NCI-H226 (cell line): ENCODE measurements around the gene TMOD1.
"Not testable (repeated sequence)": the region's sequence is repeated elsewhere in the genome, so short reads cannot be mapped to it uniquely, and the experiment has no call there.

Source experiments
- DNase-seq: peaks from one replicate; pipeline ENCODE4 v3.0.0-alpha.2; 2015

Gene TMOD1

GRCh38 chr9:97501177-97501971 is at the start of gene TMOD1:
TMOD1 (plus strand) TSS chr9:97501666; CDS start chr9:97524189, 22,523 bp downstream.
- peak; percentile 49 for DNase-seq

GRCh38 chr9:97453573-97453972 is 47.9 kb upstream of the TMOD1 start:
- DNase-seq = not testable (repeated sequence)

- not testable (repeated sequence) for DNase-seq
Measured at GRCh38 chr9:97456841-97457240, 44.6 kb upstream of the TMOD1 start.

GRCh38 chr9:97459326-97459725 is 42.1 kb upstream of the TMOD1 start:
- DNase-seq = no peak

GRCh38 chr9:97462159-97462558 is 39.3 kb upstream of the TMOD1 start:
- no peak for DNase-seq

- DNase-seq = no peak
Measured at GRCh38 chr9:97462914-97463313, 38.6 kb upstream of the TMOD1 start.

GRCh38 chr9:97468658-97469448 is 32.6 kb upstream of the TMOD1 start:
- DNase-seq = peak; percentile 13

GRCh38 chr9:97470076-97470475 is 31.4 kb upstream of the TMOD1 start:
- no peak for DNase-seq

- DNase-seq = no peak
Measured at GRCh38 chr9:97473717-97474116, 27.7 kb upstream of the TMOD1 start.

- DNase-seq = no peak
Measured at GRCh38 chr9:97474372-97474925, 27.0 kb upstream of the TMOD1 start.

- DNase-seq = no peak
Measured at GRCh38 chr9:97475059-97475458, 26.4 kb upstream of the TMOD1 start.

- no peak for DNase-seq
Measured at GRCh38 chr9:97478301-97478981, 23.0 kb upstream of the TMOD1 start.

- no peak for DNase-seq
Measured at GRCh38 chr9:97479496-97480159, 21.8 kb upstream of the TMOD1 start.

GRCh38 chr9:97480174-97480573 is 21.3 kb upstream of the TMOD1 start:
- no peak for DNase-seq

GRCh38 chr9:97480749-97481148 is 20.7 kb upstream of the TMOD1 start:
- no peak for DNase-seq

- no peak for DNase-seq
Measured at GRCh38 chr9:97484134-97484533, 17.3 kb upstream of the TMOD1 start.

- DNase-seq = peak; percentile 20
Measured at GRCh38 chr9:97487107-97487506, 14.4 kb upstream of the TMOD1 start.

GRCh38 chr9:97487861-97488260 is 13.6 kb upstream of the TMOD1 start:
- no peak for DNase-seq

- no peak for DNase-seq
Measured at GRCh38 chr9:97491216-97491999, 10.1 kb upstream of the TMOD1 start.

- not testable (repeated sequence) for DNase-seq
Measured at GRCh38 chr9:97497558-97498375, 3.7 kb upstream of the TMOD1 start.

GRCh38 chr9:97498846-97499245 is 2.6 kb upstream of the TMOD1 start:
- DNase-seq = not testable (repeated sequence)
